NB4 (cell line): ENCODE measurements around the gene WSB1.

ENCODE experiments used
- CTCF ChIP-seq: IDR thresholded peaks from one replicate; pipeline ENCODE4 v1.5.1; 2012; ENCODE audit warnings: low read depth, low read length
- MAX ChIP-seq: IDR thresholded peaks from 2 replicates; pipeline ENCODE4 v1.6.1; 2011; ENCODE audit warnings: low read depth, low read length
- POLR2A ChIP-seq: IDR thresholded peaks from 2 replicates; pipeline ENCODE4 v1.6.1; 2011; ENCODE audit warnings: mild to moderate bottlenecking; ENCODE audit not compliant: insufficient read length; ENCODE audit errors: extremely low read depth

- TF ChIP-seq MAX (no peak), POLR2A (no peak), CTCF (no peak)
Observed at GRCh38 chr17:27284811-27285415, 9.0 kb upstream of the WSB1 start.
